GM18520 (cell line): ENCODE results near the gene TSPAN9.

ENCODE experiments used
- ATAC-seq: cut with Tn5 transposase; IDR thresholded peaks from one replicate; pipeline ENCODE4 v1.9.1; 2021; ENCODE audit not compliant: unreplicated experiment

Gene TSPAN9

GRCh38 chr12:3137814-3138445, 60.8 kb downstream of the TSPAN9 start:
- no peak for ATAC-seq

- ATAC-seq, result no peak
Measured at GRCh38 chr12:3138941-3139511, 61.8 kb downstream of the TSPAN9 start.

GRCh38 chr12:3139760-3140159, 62.6 kb downstream of the TSPAN9 start:
- no peak for ATAC-seq

- ATAC-seq, result no peak
Measured at GRCh38 chr12:3140284-3140683, 63.1 kb downstream of the TSPAN9 start.

DNA sequence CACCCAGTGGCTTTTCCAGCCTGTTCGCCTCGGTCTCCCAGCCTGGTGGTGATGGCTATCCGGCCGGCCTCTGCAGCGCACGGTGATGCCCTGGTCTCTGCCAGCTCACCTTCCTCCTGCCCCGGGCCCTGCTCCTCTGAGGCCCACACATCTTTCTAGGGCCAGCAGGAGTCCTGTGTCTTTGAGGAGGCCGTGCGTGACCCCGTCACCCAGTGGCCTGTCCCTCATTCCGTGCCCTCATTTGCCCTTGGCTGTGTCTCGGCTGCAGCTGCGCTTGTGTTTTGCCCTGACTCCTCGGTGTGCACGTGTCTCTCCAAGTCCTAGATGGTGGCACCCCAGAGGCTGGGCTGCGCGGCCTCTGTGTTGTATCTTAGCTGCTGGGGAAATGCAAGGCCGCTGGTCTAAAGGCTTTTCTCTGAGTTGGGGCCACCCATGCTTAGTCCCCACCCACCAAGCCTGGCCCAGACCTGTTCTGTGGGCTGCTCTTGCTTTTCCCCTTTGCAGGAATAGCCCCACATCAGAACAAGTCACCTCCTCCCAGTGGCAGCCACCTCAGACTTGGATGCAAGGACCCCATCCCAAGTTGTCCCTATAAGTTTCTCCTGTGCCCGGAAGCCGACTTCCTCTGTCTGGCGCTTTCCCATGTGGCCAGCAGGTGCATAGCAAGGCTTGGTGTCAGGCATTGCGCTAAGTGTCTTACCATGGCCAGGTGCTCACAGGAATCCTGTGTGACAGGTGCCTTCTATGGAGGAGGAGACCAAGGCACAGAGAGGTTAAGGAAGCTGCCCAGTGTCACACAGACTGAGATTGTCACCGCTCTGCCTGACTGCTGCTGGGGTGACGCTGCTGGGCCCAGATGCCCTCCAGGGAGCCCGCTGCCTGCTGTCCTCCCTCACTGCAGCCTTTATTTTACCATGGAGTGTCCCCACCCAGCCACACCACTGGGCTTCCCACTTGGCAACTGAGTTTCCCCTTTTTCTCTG, 64.5 kb downstream of the TSPAN9 start:
- ATAC-seq, result no peak

- no peak for ATAC-seq
Measured at GRCh38 chr12:3142386-3142785, 65.2 kb downstream of the TSPAN9 start.

DNA sequence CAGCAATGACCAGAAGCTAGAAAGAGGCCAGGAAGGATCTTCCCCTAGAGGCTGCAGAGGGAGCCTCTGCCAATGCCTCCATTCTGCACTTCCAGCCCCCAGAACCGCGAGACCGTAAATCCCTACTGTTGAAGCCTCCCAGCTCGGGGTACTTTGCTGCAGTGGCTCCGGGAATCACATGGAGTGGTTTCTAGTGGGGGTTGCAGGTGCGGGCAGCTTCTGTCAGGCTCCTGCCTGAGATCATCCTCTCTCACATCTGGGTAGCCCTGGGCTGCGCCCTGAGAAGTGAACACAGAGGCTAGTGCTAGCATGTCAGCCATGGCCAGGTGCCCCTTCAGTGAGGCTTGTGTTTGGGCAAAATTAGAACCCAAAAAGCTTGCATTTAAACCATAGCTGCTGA, 67.3 kb downstream of the TSPAN9 start:
- ATAC-seq, result no peak

DNA sequence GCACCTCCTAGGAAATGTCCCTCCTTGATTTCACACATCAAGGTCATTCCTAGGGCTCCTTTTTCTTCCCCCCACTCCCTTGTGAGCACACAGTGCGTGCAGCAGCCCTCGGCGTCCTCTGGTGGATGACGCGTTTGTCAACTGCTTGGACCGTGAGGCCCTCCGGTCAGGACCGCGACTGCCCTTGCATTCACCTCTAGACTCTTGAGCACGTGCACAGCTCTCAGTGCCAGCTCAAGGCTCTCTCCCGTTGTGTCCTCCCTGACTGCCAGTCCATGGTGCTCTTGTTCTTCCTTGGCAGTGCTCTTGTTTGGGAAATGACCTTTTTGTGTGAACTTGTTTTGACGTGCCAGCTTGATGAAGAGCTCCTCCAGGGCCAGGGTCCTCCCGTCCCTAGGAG, 67.9 kb downstream of the TSPAN9 start:
- no peak for ATAC-seq

DNA sequence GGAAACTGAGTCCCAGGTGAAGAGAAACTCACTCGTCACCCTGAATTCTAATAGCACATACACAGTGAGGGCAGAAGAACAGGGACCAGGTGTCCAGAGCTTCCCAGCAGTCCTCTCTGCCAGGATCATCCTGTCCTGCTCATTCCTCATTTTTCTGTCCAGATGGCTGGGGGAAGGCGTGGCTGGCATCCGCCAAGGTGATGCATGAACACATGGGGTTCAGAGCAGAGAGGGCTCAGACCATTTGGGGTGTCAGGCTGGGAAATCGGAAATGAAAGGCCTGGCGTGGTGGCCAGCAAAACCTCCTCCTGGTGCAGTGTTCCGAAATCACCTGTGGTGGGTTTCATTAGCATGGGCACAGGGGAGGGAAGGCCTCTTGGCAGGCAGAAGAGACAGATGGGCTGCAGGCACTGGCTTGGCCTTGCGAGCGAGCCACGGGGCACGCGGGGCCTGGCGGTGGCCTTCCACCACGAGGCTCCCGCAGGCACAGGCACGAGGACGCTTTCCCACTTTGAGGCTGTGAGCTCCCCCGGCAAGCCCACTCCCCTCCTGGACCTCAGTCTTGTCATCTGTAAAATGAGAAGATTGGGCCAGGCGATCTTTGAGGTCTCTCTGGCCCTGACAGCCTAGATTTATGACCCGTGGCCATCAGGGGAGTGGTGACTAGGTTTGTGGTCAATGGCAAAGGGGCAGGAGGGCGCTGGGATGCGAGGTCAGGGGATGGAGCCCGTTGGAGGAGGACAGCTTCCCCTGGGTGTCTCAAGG, 68.5 kb downstream of the TSPAN9 start:
- ATAC-seq, result no peak

- no peak for ATAC-seq
Measured at GRCh38 chr12:3147260-3147659, 70.1 kb downstream of the TSPAN9 start.

DNA sequence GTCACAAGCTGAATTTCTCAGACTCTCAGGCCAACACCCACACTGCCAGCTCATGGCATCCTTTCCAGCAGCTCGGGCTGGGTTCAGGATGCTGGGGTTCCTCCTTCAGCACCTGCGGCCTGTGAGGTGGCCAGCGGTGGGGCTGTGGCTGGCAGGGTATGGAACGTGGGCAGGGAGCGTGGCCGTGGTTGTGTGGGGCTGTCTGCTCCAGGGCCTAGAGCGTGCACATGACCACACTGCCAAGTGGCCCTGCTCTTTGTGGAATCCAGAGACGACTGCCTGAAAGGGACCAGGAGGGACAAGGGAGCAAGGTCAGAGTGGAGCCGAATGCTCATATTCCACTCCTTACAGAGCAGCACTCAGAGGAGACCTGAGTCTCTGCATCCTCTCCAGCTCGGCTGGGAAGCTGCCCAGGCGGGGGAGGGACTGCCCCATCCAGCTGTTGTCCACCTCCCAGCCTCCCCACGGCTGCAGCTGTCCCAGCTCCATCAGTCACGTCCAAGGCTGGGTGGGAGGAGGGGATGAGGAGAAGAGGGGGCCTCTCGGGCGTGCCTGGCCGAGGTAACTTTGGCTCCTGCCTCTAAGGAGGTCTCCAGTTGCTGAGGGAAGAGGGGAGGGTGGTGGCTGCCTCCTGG, 71.3 kb downstream of the TSPAN9 start:
- no peak for ATAC-seq

GRCh38 chr12:3149515-3150307, 72.5 kb downstream of the TSPAN9 start:
- no peak for ATAC-seq

DNA sequence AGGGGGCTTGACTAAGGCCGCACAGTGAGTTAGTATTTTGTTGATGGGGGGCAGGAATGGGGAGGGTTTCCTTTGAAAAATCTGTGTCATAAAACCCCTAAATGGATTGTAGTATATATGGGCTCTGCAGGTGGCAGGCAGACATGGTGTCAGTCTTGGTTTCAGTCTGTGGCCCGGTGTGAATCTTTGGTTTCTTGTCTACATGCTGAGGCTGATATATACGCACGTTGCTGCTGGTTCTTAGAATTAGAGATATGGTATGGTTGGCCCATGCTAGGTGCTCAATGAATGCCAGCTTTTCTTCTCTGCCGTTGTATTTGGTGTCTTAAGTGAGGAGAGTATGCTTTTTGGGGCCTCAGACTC, 73.1 kb downstream of the TSPAN9 start:
- ATAC-seq, result no peak

GRCh38 chr12:3150931-3151835, 74.0 kb downstream of the TSPAN9 start:
- ATAC-seq, result no peak

DNA sequence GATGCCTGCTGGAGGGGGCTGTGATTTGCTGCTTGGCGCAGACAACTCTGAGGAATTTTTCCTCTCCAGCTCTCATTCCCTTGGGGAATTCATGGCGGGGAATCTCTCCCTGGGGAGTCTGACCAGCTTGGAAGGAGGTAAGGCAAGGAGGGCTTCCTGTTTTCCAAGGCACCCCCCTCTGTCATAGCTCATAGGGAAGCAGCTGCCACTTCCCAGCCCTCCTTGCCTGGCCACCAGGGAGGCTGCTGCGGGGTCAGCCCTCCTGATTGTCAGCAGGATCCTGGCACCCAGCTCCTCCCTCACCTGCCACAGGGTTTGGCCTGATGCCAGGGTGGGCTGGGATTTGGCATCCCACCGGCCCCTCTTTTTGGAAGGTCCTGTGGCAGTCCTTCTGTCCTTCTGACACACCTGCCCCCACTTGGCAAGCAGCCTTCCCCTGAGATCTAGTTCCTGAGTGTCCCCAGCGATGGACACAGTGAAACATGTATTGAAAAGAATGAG, 74.9 kb downstream of the TSPAN9 start:
- no peak for ATAC-seq

DNA sequence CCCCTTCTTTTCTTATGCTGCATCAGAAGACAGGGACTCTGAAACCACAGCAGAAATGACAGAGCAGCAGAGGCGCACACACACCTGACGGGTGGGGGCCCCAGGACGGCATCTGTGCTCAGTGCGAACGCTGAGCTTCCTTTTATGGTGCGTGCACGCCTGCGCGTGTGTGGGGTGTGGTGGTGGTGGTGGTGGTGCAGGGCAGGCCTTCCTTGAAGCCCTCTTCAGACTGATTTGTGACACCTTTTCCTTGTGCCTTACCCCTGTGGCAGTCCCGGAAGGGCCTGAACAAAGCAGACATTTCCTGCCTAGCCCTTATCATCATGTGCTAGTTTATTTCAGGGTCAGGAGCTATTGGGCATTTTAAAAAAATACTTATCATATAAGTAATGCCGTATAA, 75.7 kb downstream of the TSPAN9 start:
- no peak for ATAC-seq

- no peak for ATAC-seq
Measured at GRCh38 chr12:3154006-3154405, 76.8 kb downstream of the TSPAN9 start.

DNA sequence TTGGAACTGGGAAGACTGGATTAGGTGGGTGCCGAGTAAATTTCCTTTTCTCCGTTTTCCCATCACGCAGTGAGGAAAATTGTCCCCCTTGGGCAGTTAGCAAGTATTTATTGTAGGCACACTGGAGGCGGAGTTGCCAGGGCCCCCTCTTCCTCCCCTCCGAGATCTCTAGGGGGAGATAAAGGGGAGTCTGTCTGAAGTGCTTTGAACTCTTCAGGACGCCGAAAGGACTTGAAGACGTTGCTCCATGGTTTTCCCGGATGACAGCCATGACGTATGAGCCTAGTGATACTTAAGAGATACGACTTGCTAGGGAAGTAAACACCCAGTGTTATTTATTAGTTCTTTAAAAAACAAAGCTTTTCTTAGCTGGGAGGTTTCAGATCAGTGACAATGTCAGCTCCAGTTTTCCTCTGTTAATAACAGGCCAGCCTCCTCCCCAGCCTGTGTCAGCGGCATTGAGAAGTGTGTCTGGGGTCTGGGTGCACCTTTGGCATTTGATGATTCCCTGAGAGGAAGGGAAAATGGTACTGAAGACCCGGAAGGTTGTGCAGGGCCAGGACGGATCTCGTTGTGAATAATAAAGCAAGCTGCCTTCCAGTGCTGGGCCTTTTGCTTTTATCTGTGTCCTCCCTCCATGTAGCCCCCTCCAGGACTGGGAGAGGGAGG, 78.7 kb downstream of the TSPAN9 start:
- ATAC-seq, result no peak
